Activated CD4-positive, alpha-beta T cell treated with anti-CD3 and anti-CD28 coated beads, Interleukin-2, amount 50 U/mL, for 16 hours (primary cell): Measurements from ENCODE around the gene THRA.

Experiments
- DNase-seq: peaks from one replicate; pipeline ENCODE4 v3.0.0-alpha.2; 2020

Gene THRA

DNA sequence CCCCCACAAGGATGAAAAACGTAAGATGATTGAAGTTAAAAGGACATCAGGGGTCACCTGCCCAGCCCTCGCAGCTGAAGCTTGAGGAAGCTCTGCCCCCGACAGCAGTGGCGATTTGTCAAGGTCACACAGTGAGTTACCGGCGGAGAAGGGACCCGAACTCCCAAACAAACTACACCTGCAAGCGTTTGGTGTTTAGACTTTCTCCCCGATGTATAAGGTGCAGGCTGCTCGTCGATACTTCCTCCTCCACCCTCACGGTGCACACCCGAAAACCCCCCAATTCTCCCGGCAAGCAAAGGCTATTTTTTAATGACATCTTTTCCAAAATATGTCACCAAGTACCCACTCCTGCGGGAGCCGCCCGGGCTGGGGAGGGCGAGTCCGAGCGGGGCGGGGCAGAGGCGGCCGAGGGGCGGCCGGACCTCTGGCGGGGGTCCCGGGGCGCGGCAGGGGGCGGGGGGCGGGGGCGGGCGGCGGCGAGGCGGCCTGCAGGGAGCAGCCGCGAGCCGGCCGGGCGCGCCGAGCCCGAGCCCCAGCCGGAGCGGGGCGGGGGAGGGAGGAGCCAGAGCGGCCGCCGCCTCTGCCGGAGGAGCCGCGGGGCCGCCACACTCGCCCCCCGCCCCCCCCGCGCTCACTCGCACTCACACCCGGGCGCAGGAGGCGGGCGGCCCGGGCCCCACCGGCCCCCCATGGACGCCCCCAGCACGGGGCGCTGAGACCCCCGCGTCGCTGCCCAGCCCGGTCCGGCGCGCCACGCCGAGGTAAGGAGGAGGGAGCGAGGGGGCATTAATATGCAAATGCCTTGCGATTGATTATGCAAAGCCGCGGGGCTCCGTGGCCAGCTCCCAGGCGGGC is at the start of gene THRA:
TSS of gene THRA (plus strand) at position 637 of the 858 bp plus-strand sequence. CDS start 11,524 bp downstream, outside the sequence.
- peak; percentile 52 for DNase-seq

- no peak for DNase-seq
These were observed 48.3 kb upstream of the THRA start for GRCh38 chr17:40014375-40014980.

GRCh38 chr17:40015005-40015997 is 47.5 kb upstream of the THRA start, which contains the start of gene CSF3:
Gene CSF3, plus strand, starts transcription at chr17:40015440. Its CDS starts 35 bp downstream, at chr17:40015475.
- no peak for DNase-seq

DNA sequence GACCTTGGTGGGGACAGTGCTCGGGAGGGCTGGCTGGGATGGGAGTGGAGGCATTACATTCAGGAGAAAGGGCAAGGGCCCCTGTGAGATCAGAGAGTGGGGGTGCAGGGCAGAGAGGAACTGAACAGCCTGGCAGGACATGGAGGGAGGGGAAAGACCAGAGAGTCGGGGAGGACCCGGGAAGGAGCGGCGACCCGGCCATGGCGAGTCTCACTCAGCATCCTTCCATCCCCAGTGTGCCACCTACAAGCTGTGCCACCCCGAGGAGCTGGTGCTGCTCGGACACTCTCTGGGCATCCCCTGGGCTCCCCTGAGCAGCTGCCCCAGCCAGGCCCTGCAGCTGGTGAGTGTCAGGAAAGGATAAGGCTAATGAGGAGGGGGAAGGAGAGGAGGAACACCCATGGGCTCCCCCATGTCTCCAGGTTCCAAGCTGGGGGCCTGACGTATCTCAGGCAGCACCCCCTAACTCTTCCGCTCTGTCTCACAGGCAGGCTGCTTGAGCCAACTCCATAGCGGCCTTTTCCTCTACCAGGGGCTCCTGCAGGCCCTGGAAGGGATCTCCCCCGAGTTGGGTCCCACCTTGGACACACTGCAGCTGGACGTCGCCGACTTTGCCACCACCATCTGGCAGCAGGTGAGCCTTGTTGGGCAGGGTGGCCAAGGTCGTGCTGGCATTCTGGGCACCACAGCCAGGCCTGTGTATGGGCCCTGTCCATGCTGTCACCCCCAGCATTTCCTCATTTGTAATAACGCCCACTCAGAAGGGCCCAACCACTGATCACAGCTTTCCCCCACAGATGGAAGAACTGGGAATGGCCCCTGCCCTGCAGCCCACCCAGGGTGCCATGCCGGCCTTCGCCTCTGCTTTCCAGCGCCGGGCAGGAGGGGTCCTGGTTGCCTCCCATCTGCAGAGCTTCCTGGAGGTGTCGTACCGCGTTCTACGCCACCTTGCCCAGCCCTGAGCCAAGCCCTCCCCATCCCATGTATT is 46.5 kb upstream of the THRA start:
- DNase-seq, result no peak

GRCh38 chr17:40017422-40018080 is 45.2 kb upstream of the THRA start:
- no peak for DNase-seq

DNA sequence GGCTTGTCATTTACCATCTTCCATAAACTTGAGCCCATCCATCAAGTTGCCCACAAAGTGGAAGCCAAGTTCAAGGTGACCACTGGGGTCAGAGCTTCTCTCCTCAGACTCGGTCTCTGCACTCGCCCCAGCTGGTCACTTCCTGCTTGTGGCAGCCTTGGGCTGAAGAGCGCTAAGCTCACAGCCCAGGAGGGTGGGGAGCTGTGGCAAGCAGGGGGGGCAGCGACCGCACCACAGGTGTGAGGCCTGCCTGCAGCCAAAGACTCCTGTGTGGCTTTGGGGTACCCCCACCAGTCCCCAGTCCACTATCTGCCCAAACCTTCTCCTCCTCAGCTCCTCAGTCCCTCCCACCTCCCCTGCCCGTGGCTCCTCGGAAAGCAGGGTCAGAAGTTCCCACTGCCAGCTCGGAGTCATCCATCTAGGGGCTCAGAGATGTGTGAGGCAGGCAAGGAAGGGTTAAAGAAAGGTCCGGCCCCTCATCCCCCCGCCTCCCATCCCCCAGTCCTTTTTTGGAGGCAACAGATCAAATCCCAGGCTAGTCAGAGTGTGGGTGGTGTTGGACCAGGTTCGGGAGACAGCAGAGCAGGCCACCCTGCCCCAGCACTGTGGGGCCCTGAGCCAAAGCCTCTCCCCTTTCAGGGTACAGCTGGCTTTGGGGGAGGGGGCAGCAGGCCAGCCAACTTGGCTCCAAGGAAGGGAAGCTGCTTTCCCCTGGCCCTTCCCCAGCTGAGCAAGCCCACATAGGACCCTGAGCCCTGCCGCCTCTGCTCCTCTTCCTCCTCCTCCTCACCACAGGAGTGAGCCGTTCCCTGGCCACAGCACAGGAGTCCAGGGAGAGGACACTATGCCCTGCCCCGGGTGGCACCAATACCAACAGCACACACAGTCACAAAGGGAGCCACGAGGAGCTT is 44.3 kb upstream of the THRA start:
- no peak for DNase-seq

DNA sequence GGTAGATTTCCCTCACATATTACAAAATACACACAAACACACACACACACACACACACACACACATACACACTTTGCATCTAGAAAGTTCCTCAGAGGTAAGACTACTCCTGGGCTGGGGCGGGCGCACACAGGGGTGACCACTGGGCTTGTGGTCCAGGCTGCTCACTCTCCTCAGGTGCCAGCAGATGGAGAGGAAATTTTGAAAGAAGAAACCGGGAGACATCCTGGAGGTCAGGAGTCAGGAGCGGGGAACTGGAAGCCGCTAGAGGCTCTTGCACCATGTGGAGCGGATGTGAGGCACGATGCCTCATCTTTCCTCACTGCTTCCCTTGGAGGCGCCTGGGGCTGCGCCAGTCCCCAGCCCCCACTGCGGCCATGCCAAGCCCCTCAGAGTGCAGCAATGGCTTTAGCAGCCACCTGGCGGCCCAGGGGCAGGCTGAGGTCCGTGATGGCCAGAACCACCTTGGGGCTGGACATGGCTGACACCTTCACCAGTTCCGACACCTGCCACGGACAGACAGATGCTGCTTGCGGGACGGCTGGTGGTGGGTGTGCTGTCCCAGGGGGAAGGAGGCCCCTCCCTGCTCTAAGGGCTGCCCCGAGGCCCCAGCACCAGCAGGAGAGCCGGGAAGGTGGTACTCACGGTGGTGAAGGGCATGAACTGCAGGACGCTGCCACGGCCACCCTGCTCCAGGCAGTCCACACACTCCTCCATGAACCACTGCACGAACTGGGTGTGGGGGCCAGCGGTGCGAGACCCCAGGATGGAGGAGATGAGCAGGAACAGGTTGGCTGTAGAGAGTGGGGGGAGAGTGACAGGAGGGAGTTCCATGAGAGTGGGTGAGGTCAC is 43.4 kb upstream of the THRA start:
- no peak for DNase-seq

DNA sequence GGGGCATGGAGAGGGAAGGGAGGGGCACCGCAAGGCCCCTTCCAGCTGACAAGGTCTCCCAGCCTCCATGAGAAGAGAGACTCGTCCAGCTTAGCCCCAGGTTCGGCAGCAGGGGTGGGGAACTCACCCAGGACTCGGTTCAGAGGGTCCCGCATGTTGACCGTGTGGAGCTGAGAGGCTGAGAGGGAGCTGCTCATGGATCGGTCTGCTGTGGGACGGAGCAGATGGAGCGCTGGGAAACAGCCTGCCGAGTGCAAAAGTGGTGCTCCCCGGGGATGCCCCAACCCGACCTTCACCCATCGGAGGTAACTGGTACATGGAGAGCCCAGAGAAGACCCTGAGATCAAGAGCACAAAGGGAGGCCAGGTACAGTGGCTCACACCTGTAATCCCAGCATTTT is 42.6 kb upstream of the THRA start:
- no peak for DNase-seq

DNA sequence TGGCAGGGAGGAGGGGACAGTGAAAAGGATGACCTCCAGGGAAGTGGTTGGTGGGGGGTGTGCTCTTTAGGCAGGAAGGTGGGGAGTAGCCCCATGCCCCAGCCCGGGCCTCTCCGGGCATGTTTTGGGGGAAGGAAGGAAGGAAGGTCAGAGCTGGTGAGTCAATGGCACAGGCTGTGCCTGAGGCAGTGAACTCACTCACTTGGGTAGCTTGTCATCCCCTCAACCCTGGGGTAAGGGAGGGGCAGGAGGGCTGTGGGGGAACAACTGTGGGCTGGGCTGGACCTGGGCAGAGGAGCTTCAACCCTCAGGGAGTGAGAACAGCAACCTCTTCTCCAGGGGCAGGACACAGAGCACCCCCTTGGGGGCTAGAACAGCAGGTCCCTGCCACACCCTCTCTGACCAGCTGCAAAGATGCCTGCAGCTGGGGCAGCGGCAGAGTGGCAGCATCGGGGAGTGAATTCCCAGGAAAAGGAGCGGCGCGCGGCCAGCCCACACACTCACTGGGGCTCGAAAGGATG is 41.3 kb upstream of the THRA start:
- no peak for DNase-seq

DNA sequence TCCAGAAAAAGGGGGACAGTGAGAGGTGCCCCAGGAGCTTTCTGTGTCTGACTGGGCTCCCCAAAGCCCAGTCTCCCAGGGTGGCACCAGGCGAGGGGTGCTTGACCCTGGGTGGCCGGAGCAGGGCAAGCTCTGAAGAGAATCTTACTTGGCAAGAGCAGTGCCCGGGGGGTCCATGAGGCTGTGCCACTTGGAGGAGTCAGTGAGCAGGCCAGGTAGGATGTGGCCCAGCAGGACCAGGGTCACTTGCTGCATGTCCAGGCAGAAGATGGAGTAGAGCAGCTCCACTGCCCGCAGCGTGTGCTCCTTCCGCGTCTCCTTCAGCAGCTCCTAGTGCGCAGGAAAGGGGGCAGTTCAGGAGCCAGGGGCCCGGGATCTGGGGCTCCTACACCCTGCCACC is 40.3 kb upstream of the THRA start:
- DNase-seq, result no peak

DNA sequence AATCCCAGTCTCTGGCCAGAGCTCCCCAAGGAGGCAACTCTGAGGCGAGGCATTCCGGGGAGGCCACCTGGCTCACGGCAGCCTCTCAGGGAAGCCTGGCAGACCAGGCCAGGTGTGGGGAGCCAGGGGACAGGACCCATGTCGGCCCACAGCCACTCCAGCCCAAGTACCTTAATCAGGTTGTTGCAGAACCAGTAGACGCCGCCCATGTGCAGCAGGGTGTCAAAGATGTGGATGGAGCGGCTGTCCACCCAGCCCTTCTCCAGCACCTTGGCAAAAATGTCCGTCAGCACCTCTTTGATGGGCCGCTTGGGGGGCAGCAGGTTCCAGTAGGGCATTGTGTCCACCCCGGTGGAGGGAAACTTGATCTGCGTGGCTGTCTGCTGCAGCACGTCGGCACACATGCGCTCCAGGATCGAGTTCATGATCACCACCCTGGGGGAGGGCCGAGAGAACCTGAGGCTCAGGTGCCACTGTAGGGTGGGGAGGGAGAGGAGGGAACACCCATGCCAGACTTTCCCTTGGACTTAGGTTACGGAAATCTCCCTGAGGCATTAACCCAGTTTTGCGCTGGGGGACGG is 39.7 kb upstream of the THRA start:
- DNase-seq, result no peak

GRCh38 chr17:40023590-40024292 is 39.0 kb upstream of the THRA start:
- DNase-seq, result no peak

DNA sequence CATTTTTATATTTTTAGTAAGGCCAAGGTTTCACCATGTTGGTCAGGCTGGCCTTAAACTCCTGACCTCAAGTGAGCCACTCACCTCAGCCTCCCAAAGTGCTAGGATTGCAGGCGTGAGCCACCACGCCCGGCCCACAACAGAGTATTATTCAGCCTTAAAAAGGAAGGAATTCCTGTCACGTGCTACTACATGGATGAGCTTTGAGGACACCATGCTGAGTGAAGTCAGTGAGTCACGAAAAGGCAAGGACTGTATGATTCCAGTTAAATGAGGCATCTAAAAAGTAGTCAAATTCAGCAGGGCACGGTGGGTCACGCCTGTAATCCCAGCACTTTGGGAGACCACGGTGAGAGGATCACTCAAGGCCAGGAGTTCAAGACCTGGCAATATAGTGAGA is 37.9 kb upstream of the THRA start:
- no peak for DNase-seq

DNA sequence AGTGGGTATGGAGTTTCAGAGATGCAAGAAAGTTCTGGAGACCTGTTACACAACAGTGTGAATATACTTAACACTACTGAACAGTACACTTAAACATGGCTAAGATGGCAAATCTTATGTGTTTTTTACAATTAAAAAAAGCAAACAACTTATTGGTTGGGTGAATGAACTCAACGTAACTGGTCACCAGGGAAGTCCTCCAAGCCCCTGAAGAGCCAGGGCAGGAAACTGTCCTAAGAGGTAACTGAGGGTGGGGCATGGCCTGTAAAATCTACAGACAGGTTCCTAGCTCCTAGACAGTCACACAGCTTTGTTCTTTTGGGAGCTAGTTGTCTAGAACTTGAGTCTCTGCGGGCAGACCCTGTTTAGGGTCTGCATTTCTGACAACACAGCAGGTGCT is 37.2 kb upstream of the THRA start:
- DNase-seq, result no peak

- DNase-seq, result peak; percentile 40
These were observed 36.6 kb upstream of the THRA start for GRCh38 chr17:40025991-40026815.

- peak; percentile 80 for DNase-seq
These were observed 35.8 kb upstream of the THRA start for GRCh38 chr17:40026816-40027613.
